ENCODE results near the gene MYO9B.

MYO9B gene

GRCh38 chr19:17246681-17247425 is 171.3 kb downstream of the MYO9B start:
- DNase-seq: no peak

GRCh38 chr19:17248011-17248776 is 172.6 kb downstream of the MYO9B start:
- DNase-seq: peak; percentile 49

- no peak for DNase-seq
Observed at GRCh38 chr19:17249887-17250548, 174.4 kb downstream of the MYO9B start.

GRCh38 chr19:17254636-17255035 is 179.1 kb downstream of the MYO9B start:
- no peak for DNase-seq

- DNase-seq: no peak
Observed at GRCh38 chr19:17255150-17255621, 179.6 kb downstream of the MYO9B start.

GRCh38 chr19:17256130-17256529 is 180.6 kb downstream of the MYO9B start:
- no peak for DNase-seq

- DNase-seq: no peak
Observed at GRCh38 chr19:17259118-17259780, 183.7 kb downstream of the MYO9B start.

- DNase-seq: no peak
Observed at GRCh38 chr19:17259934-17260333, 184.4 kb downstream of the MYO9B start.

- DNase-seq: peak; percentile 82
Observed at GRCh38 chr19:17260842-17261325, 185.3 kb downstream of the MYO9B start.

GRCh38 chr19:17262557-17262956 is 187.0 kb downstream of the MYO9B start:
- no peak for DNase-seq

Data from NCI-H524 treated with DMSO at 0.1 percent for 48 hours (cell line).